H54 (cell line): ENCODE measurements around the gene RBM41.
A peak's percentile ranks its signal among the peaks of the same experiment; 100 is the strongest.
"Not testable (repeated sequence)": the region's sequence is repeated elsewhere in the genome, so short reads cannot be mapped to it uniquely, and the experiment has no call there.

Source experiments
- DNase-seq: peaks from one replicate; pipeline ENCODE4 v3.0.0; 2011; ENCODE audit warnings: low spot score, mixed read lengths; ENCODE audit not compliant: insufficient read length
- FAIRE-seq: peaks from 3 replicates; lab custom pipeline; 2011; peaks lifted over from hg19 to GRCh38; lab: Jason Lieb, UNC
- POLR2A ChIP-seq: IDR thresholded peaks from 2 replicates; pipeline ENCODE4 v1.6.1; 2011; ENCODE audit warnings: low read depth, mild to moderate bottlenecking, low read length

Gene RBM41

GRCh38 chrX:107118322-107119147, at the start of gene RBM41:
TSS of gene RBM41 (minus strand) at chrX:107118822. CDS start at chrX:107118773, 49 bp downstream.
- no peak for FAIRE-seq
- TF ChIP-seq POLR2A: no peak
- DNase-seq: peak; percentile 12

GRCh38 chrX:107168257-107168656, 49.6 kb upstream of the RBM41 start:
- TF ChIP-seq POLR2A: no peak
- DNase-seq (no peak), FAIRE-seq (no peak)

GRCh38 chrX:107167163-107167921, 48.7 kb upstream of the RBM41 start:
- no peak for TF ChIP-seq POLR2A
- DNase-seq: no peak
- no peak for FAIRE-seq

GRCh38 chrX:107157618-107158017, 39.0 kb upstream of the RBM41 start:
- not testable (repeated sequence) for FAIRE-seq

GRCh38 chrX:107155621-107156430, 37.2 kb upstream of the RBM41 start:
- DNase-seq, FAIRE-seq: not testable (repeated sequence)

More at GRCh38 chrX:107157618-107158017, 39.0 kb upstream of the RBM41 start:
- not testable (repeated sequence) for DNase-seq

GRCh38 chrX:107154787-107155620, 36.4 kb upstream of the RBM41 start:
- FAIRE-seq (no peak), DNase-seq (no peak)
- TF ChIP-seq POLR2A: no peak

GRCh38 chrX:107153005-107153404, 34.4 kb upstream of the RBM41 start:
- FAIRE-seq: no peak
- no peak for DNase-seq
- no peak for TF ChIP-seq POLR2A

GRCh38 chrX:107146670-107147069, 28.0 kb upstream of the RBM41 start:
- FAIRE-seq (no peak), DNase-seq (no peak)
- TF ChIP-seq POLR2A: no peak

GRCh38 chrX:107135965-107136307, 17.3 kb upstream of the RBM41 start:
- no peak for FAIRE-seq
- no peak for DNase-seq
- no peak for TF ChIP-seq POLR2A

- FAIRE-seq (no peak), DNase-seq (no peak)
- no peak for TF ChIP-seq POLR2A
Measured at GRCh38 chrX:107135049-107135964, 16.7 kb upstream of the RBM41 start.

- no peak for FAIRE-seq
Measured at GRCh38 chrX:107123750-107124149, 5.1 kb upstream of the RBM41 start.

GRCh38 chrX:107119283-107119682, 661 bp upstream of the RBM41 start:
- FAIRE-seq (no peak), DNase-seq (no peak)
- TF ChIP-seq POLR2A: no peak

More at GRCh38 chrX:107123750-107124149, 5.1 kb upstream of the RBM41 start:
- no peak for TF ChIP-seq POLR2A
- DNase-seq: no peak
